ENCODE measurements around the gene TMEM59L. TPM values are rescaled to one million over a fixed set of nuclear protein-coding genes. Genes with fewer than 3 reads are reported as not detected.

Gene TMEM59L
- total and polyA plus RNA-seq, 2 of the 13 experiments (the other 11 are each of a cell fraction or from before 2014, with no cell fraction given) = 0.97 to 5.5 TPM

- Histone ChIP-seq H3K4me2 (ENCODE audit: low read depth, low read length) (peak overlapping the region; percentile 90), H3K9me3 (ENCODE audit: low read length) (no peaks in the 10 kb centered on the region), H3K4me1 (ENCODE audit: insufficient read depth, low read length) (peaks cover 70% of the 10 kb centered on the region), H3K79me2 (ENCODE audit: insufficient read depth, low read length) (peaks cover 22% of the 10 kb centered on the region), H3K4me3 (replicated peaks in 1 of 3; ENCODE audit: insufficient read depth in 1 of 3, low read depth in 2 of 3, low read length in 3 of 3) (peak overlapping the region; percentile 67 to 82 (median 73)), H3K27ac (ENCODE audit: extremely low read length, insufficient read depth, low read length) (no peak overlapping the region), H4K20me1 (ENCODE audit: insufficient read depth, low read length) (peaks cover 18% of the 10 kb centered on the region; the same call in 1 of the 2 replicates), H3K27me3 (ENCODE audit: control insufficient read depth in 1 of 2, insufficient read depth in 2 of 2, low read length in 2 of 2) (peaks cover 0 to 7% of the 10 kb centered on the region in 2 experiments; a peak in 2 of 5 replicates), H2AFZ (ENCODE audit: low read length) (no peak overlapping the region), H3K36me3 (replicated peaks in 1 of 2; ENCODE audit: control insufficient read depth in 1 of 2, insufficient read depth in 2 of 2, low read length in 2 of 2) (no peaks in the 10 kb centered on the region; a peak in 1 of 5 replicates), H3K9ac (ENCODE audit: insufficient read depth, low read depth, low read length) (peak overlapping the region; percentile 62; the same call in 1 of the 2 replicates)
- intact Hi-C loops (cut with micrococcal nuclease; ENCODE audit: unreplicated experiment) (no loop called here), in situ Hi-C loops (cut with HindIII; ENCODE audit: extremely low pct_ligation_motif_present, low pct_unique_long_range_greater_than_20kb) (no loop called here)
- no peak for TF ChIP-seq SRF (IDR thresholded peaks at IDR 0.05; ENCODE audit: low read depth, low read length)
- TF ChIP-seq PRPF4 (IDR thresholded peaks at IDR 0.05; ENCODE audit: low read depth, low read length, poor library complexity, severe bottlenecking) = no peak
- TF ChIP-seq ZNF629 (CRISPR knock-in tag; conservative IDR thresholded peaks at IDR 0.05) = 0 out of 2 replicates have a peak, but pooled peaks have one; percentile 42
- no peak for DNase-seq (ENCODE audit: low spot score)
- no TSS peak for BruUV-seq (replicated peaks)
- 50% methylated on average over 4 of the region's 5 CpGs for WGBS (ENCODE audit: low lambda C conversion rate)
- FAIRE-seq = no peak
- no peak for ATAC-seq
- ChIA-PET POLR2A (no interaction called here), CTCF (ENCODE audit: low intra/inter-chr PET ratio, low total read pairs) (no interaction called here)
Observed at GRCh38 chr19:18608102-18608804, 4.4 kb upstream of the TMEM59L start.

GRCh38 chr19:18608805-18609716 lies 3.6 kb upstream of the TMEM59L start:
- peaks cover 15% of the 10 kb centered on the region; the same call in 1 of the 2 replicates for H4K20me1 ChIP-seq (ENCODE audit: insufficient read depth, low read length)
- no peak overlapping the region for H2AFZ ChIP-seq (ENCODE audit: low read length)
- DNase-seq (ENCODE audit: low spot score) = no peak
- in situ Hi-C loops (cut with HindIII; ENCODE audit: extremely low pct_ligation_motif_present, low pct_unique_long_range_greater_than_20kb) = no loop called here
- no TSS peak for BruUV-seq (replicated peaks)
- H3K27me3 ChIP-seq (ENCODE audit: control insufficient read depth in 1 of 2, insufficient read depth in 2 of 2, low read length in 2 of 2) = peaks cover 0 to 7% of the 10 kb centered on the region in 2 experiments; a peak in 2 of 5 replicates
- ChIA-PET POLR2A (interaction anchor here (1.7 kb wide), 1 partner anchor 21 kb away, joined by 14 read pairs; the partner anchor contains the start of gene REX1BD), CTCF (ENCODE audit: low intra/inter-chr PET ratio, low total read pairs) (no interaction called here)
- no peak for ATAC-seq
- peaks cover 18% of the 10 kb centered on the region for H3K79me2 ChIP-seq (ENCODE audit: insufficient read depth, low read length)
- no peaks in the 10 kb centered on the region for H3K9me3 ChIP-seq (ENCODE audit: low read length)
- peaks cover 67% of the 10 kb centered on the region for H3K4me1 ChIP-seq (ENCODE audit: insufficient read depth, low read length)
- peak overlapping the region in 2 of 3 experiments; percentile 67 to 82; a peak in 3 of 6 replicates for H3K4me3 ChIP-seq (replicated peaks in 1 of 3; ENCODE audit: insufficient read depth in 1 of 3, low read depth in 2 of 3, low read length in 3 of 3)
- peak overlapping the region; percentile 100 for H3K4me2 ChIP-seq (ENCODE audit: low read depth, low read length)
- peak; percentile 4 for FAIRE-seq
- WGBS (ENCODE audit: low lambda C conversion rate) = 54% methylated on average over 9 of the region's 9 CpGs
- H3K27ac ChIP-seq (ENCODE audit: extremely low read length, insufficient read depth, low read length) = no peak overlapping the region
- no peak overlapping the region for H3K9ac ChIP-seq (ENCODE audit: insufficient read depth, low read depth, low read length)
- no peaks in the 10 kb centered on the region; a peak in 1 of 5 replicates for H3K36me3 ChIP-seq (replicated peaks in 1 of 2; ENCODE audit: control insufficient read depth in 1 of 2, insufficient read depth in 2 of 2, low read length in 2 of 2)
- intact Hi-C loops (cut with micrococcal nuclease; ENCODE audit: unreplicated experiment) = no loop called here
- peak; percentile 30; the same call in 1 of the 2 replicates for TF ChIP-seq KDM1A (CRISPR knock-in tag; IDR thresholded peaks at IDR 0.05)
- no peak for TF ChIP-seq STAG1 (CRISPR knock-in tag; IDR thresholded peaks at IDR 0.05)
- TF ChIP-seq DPF2 (CRISPR knock-in tag; IDR thresholded peaks at IDR 0.05; ENCODE audit: borderline replicate concordance, low read depth) = no peak
- no peak for TF ChIP-seq MNT (IDR thresholded peaks at IDR 0.05)
- TF ChIP-seq SMAD9 (CRISPR knock-in tag; IDR thresholded peaks at IDR 0.05) = no peak
- no peak for TF ChIP-seq SIX4 (CRISPR knock-in tag; IDR thresholded peaks at IDR 0.05)
- no peak for TF ChIP-seq NFYB (CRISPR knock-in tag; IDR thresholded peaks at IDR 0.05)
- no peak for TF ChIP-seq TGIF2 (CRISPR knock-in tag; IDR thresholded peaks at IDR 0.05)
- no peak for TF ChIP-seq SNRNP70 (IDR thresholded peaks at IDR 0.05; ENCODE audit: low read depth, low read length)
- TF ChIP-seq ZBTB34 (CRISPR knock-in tag; IDR thresholded peaks at IDR 0.05) = no peak
